Mesothelial cell of epicardium (in vitro differentiated cells): ENCODE data around the gene CTBP2. TPM values are rescaled to one million over a fixed set of nuclear protein-coding genes. Genes with fewer than 3 reads are reported as not detected.

Experiments used
- DNase-seq, 2 experiments: peaks; one replicate each; pipeline ENCODE4 v3.0.0; 2021; ENCODE audit warnings: low spot score in 2 of 2; ENCODE audit not compliant: unreplicated experiment in 2 of 2
- H3K27ac Mint-ChIP-seq: 2 replicates; pipeline ENCODE4 v1.8.0; 2021; ENCODE audit warnings: mixed read lengths
- H3K27me3 Mint-ChIP-seq: 2 replicates; pipeline ENCODE4 v1.8.0; 2021; ENCODE audit warnings: low read depth, mixed read lengths
- H3K36me3 Mint-ChIP-seq: 2 replicates; pipeline ENCODE4 v1.8.0; 2021; ENCODE audit warnings: mixed read lengths
- H3K4me1 Mint-ChIP-seq: 2 replicates; pipeline ENCODE4 v1.8.0; 2021; ENCODE audit warnings: mixed read lengths
- H3K4me3 Mint-ChIP-seq: 2 replicates; pipeline ENCODE4 v1.8.0; 2021; ENCODE audit warnings: mild to moderate bottlenecking, moderate library complexity, mixed read lengths
- H3K9me3 Mint-ChIP-seq: 2 replicates; pipeline ENCODE4 v1.8.0; 2021; ENCODE audit warnings: mixed read lengths
- total RNA-seq: library from RNA; stranded (reverse); gene quantifications from 3 replicates; pipeline ENCODE4 v1.2.1, GENCODE V29; 2021
- TF ChIP-seq, protein P1 (sequence below): fragments of 200-600 bp; sonication (generic); IDR thresholded peaks from one replicate; pipeline ENCODE4 v1.5.0; 2021; ENCODE audit warnings: antibody characterized with exemption; ENCODE audit not compliant: unreplicated experiment

The CTBP2 gene
- total RNA-seq, 1 donor from 2014 or later: 122 TPM

DNA sequence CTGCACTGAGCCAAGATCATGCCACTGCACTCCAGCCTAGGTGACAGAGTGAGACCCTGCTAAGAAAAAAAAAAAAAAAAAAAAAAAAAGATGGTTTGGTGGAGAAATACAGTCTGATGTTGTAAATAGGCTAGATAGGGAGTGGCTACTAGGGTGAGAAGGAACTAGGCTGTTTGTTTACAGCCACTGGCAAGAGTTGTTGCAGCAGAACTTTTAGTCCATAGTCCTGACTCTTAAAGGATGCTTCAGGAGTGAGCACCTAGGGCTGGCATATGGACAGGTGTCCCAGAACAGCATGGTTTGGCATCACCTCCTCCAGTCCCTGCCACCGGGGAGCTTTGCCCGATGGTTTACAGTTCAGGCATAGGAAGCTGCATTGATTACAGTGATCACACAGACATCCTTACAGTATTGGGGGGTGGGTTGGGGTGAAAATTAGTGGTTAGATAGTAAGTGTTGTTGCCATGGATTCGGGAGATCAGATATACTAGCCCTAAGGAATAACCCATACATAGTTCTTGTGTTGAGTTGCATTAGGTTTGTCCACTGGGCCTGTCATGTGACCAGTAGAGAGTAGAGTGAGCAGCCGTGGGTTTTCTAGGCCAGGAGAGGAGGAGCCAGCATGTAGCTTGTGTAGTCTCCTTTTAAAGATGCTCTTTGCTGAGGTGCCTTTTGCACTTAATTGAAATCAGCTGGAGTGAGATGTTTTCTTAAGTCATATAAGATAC is 182.6 kb downstream of the CTBP2 start:
- no peak overlapping the region for H3K27ac Mint-ChIP-seq
- H3K9me3 Mint-ChIP-seq: no peaks in the 10 kb centered on the region
- no peak for DNase-seq
- TF ChIP-seq, protein P1, sequence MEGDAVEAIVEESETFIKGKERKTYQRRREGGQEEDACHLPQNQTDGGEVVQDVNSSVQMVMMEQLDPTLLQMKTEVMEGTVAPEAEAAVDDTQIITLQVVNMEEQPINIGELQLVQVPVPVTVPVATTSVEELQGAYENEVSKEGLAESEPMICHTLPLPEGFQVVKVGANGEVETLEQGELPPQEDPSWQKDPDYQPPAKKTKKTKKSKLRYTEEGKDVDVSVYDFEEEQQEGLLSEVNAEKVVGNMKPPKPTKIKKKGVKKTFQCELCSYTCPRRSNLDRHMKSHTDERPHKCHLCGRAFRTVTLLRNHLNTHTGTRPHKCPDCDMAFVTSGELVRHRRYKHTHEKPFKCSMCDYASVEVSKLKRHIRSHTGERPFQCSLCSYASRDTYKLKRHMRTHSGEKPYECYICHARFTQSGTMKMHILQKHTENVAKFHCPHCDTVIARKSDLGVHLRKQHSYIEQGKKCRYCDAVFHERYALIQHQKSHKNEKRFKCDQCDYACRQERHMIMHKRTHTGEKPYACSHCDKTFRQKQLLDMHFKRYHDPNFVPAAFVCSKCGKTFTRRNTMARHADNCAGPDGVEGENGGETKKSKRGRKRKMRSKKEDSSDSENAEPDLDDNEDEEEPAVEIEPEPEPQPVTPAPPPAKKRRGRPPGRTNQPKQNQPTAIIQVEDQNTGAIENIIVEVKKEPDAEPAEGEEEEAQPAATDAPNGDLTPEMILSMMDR: no peak
- no peak overlapping the region for H3K4me3 Mint-ChIP-seq
- peaks cover 31% of the 10 kb centered on the region for H3K36me3 Mint-ChIP-seq
- H3K4me1 Mint-ChIP-seq: peaks cover under 1% of the 10 kb centered on the region
- H3K27me3 Mint-ChIP-seq: no peaks in the 10 kb centered on the region

DNA sequence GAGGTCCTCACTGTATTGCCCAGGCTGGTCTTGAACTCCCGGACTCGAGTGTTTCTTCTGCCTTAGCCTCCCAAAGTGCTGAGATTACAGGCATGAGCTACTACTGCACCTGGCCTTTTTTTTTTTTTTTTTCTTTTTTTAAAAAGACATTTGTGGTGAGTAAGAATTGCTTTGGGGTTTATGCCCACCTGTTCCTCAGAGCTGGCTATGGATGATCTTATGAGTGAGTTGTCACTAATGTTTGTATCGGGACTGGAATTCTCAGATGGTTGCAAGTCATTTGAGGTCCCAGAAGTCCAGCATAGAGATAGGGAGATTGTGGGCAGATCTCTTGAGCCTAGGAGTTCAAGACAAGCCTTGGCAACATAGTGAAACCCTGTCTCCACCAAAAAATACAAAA is 183.2 kb downstream of the CTBP2 start:
- no peaks in the 10 kb centered on the region for H3K4me1 Mint-ChIP-seq
- peaks cover 31% of the 10 kb centered on the region for H3K36me3 Mint-ChIP-seq
- H3K27me3 Mint-ChIP-seq: no peaks in the 10 kb centered on the region
- TF ChIP-seq, protein P1: no peak
- H3K27ac Mint-ChIP-seq: no peak overlapping the region
- no peak overlapping the region for H3K4me3 Mint-ChIP-seq
- DNase-seq: no peak
- H3K9me3 Mint-ChIP-seq: no peaks in the 10 kb centered on the region

DNA sequence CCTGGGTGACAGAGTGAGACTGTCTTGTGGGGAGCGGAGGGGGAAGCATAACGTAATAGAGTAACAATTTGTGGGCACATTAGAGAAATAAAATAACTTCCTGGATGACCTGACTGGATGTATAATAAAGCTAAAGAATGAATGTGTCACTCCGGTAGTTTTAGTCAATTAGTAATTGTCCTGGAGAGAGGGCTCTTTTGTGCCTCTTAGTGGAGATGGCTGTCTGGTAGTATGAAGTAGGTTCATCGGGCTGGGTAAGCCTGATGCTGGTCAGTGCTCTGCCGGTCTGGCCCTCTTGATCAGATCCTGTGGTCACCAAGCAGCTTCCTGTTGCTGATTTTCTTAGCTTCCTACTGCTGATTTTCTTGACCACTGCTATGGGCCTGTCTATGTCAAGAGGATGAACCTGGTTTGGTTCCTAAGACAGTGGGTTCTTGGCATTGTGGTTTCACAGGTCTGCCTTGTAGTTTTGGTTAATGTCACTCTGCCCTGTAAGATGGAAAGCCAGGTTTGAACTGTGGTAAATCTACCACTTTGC is 184.3 kb downstream of the CTBP2 start:
- TF ChIP-seq, protein P1: no peak
- Mint-ChIP-seq H3K9me3 (no peaks in the 10 kb centered on the region), H3K4me3 (no peak overlapping the region), H3K4me1 (no peaks in the 10 kb centered on the region), H3K27ac (no peak overlapping the region), H3K36me3 (peaks cover 26% of the 10 kb centered on the region), H3K27me3 (no peaks in the 10 kb centered on the region)
- no peak for DNase-seq

DNA sequence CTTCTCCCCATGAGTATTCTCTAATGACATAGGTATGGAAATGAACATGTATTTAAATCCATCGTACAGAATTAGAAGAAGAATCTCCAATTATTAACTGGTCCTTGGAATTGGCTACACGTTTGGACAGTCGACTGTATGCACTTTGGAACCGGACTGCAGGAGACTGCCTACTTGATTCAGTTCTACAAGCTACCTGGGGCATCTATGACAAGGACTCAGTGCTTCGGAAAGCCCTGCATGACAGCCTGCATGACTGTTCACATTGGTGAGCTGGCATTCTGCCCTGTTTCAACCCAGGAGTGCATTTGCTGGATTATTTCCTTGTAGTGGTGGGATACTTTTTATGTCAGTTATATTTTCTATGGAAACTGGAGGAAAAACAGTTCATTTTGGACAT is 186.2 kb downstream of the CTBP2 start:
- TF ChIP-seq, protein P1: no peak
- Mint-ChIP-seq H3K4me1 (no peaks in the 10 kb centered on the region), H3K36me3 (peaks cover 19% of the 10 kb centered on the region), H3K9me3 (no peaks in the 10 kb centered on the region), H3K27me3 (no peaks in the 10 kb centered on the region), H3K27ac (no peak overlapping the region), H3K4me3 (no peak overlapping the region)
- no peak for DNase-seq

DNA sequence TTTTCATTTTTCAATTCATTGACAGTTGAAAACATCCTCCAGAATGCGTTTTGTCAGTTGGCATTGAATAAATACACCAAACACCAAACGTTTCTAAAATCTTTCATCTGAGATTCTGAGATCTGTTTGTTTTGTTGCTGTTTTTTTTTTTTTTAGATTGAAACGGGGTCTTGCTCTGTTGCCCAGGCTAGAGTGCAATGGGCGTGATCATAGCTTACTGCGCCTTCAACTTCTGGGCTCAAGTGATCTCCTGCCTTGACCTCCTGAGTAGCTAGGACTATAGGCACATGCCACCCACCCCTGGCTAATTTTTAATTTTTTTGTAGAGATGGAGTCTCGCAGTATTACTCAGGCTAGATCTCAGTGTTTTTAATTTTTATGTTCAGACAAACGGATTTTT is 187.7 kb downstream of the CTBP2 start:
- H3K4me1 Mint-ChIP-seq: no peaks in the 10 kb centered on the region
- peaks cover 25% of the 10 kb centered on the region for H3K36me3 Mint-ChIP-seq
- H3K9me3 Mint-ChIP-seq: no peaks in the 10 kb centered on the region
- TF ChIP-seq, protein P1: no peak
- H3K4me3 Mint-ChIP-seq: no peak overlapping the region
- no peaks in the 10 kb centered on the region for H3K27me3 Mint-ChIP-seq
- DNase-seq: no peak
- no peak overlapping the region for H3K27ac Mint-ChIP-seq
